CD4-positive, alpha-beta memory T cell (primary cell): ENCODE data around the gene FGFR2. TPM values are rescaled to one million over a fixed set of nuclear protein-coding genes. Genes with fewer than 3 reads are reported as not detected.

ENCODE experiments used
- CTCF ChIA-PET: fragments of 350-600 bp; sonication (Branson Sonifier 250); formaldehyde crosslinking; loops from one replicate; lab custom pipeline; 2021; ENCODE audit warnings: inconsistent platforms; ENCODE audit not compliant: partially characterized antibody; lab: Charles Lee
- POLR2A ChIA-PET: fragments of 350-600 bp; sonication (Branson Sonifier 250); formaldehyde crosslinking; loops from one replicate; lab custom pipeline; 2021; ENCODE audit not compliant: partially characterized antibody; lab: Charles Lee
- DNase-seq, 5 donors: peaks; one replicate each; pipeline versions ENCODE4 v3.0.0 to v3.0.0-alpha.2; 2020 to 2022; ENCODE audit warnings: mixed read lengths in 1 of 5
- H3K27ac ChIP-seq: one replicate; pipeline ENCODE4 v1.7.0; 2013; ENCODE audit warnings: low read depth, low read length
- H3K27me3 ChIP-seq: 2 replicates; pipeline ENCODE4 v1.7.0; 2013; ENCODE audit warnings: mild to moderate bottlenecking, low read length, moderate library complexity; ENCODE audit not compliant: insufficient read depth
- H3K36me3 ChIP-seq: 2 replicates; pipeline ENCODE4 v1.7.0; 2013; ENCODE audit warnings: mild to moderate bottlenecking, low read length, moderate library complexity; ENCODE audit not compliant: insufficient read depth
- H3K4me1 ChIP-seq: 2 replicates; pipeline ENCODE4 v1.7.0; 2013; ENCODE audit warnings: mild to moderate bottlenecking, low read length, moderate library complexity; ENCODE audit not compliant: insufficient read depth
- H3K4me3 ChIP-seq, 2 donors: one replicate each; pipeline ENCODE4 v1.7.0; 2013; ENCODE audit warnings: low read length in 2 of 2, mild to moderate bottlenecking in 1 of 2
- H3K9me3 ChIP-seq, 2 donors: one replicate each; pipeline ENCODE4 v1.7.0; 2013; ENCODE audit warnings: low read length in 2 of 2, control low read depth in 1 of 2; ENCODE audit not compliant: control insufficient read depth in 1 of 2
- H3K27ac Mint-ChIP-seq, 7 donors: one replicate each; pipeline ENCODE4 v1.8.0; 2020 to 2021; ENCODE audit warnings: mixed read lengths in 7 of 7, mild to moderate bottlenecking in 6 of 7, inconsistent platforms in 3 of 7, moderate library complexity in 3 of 7
- H3K27me3 Mint-ChIP-seq, 2 donors: one replicate each; pipeline ENCODE4 v1.8.0; 2020 to 2021; ENCODE audit warnings: mixed read lengths in 2 of 2
- H3K36me3 Mint-ChIP-seq, 2 donors: one replicate each; pipeline ENCODE4 v1.8.0; 2020 to 2021; ENCODE audit warnings: mixed read lengths in 2 of 2, inconsistent platforms in 1 of 2, mild to moderate bottlenecking in 1 of 2
- H3K4me1 Mint-ChIP-seq, 4 donors: one replicate each; pipeline ENCODE4 v1.8.0; 2020 to 2021; ENCODE audit warnings: mixed read lengths in 4 of 4, mild to moderate bottlenecking in 1 of 4
- H3K4me3 Mint-ChIP-seq, 8 donors: one replicate each; pipeline ENCODE4 v1.8.0; 2020 to 2021; ENCODE audit warnings: mixed read lengths in 8 of 8, mild to moderate bottlenecking in 7 of 8, moderate library complexity in 6 of 8, inconsistent platforms in 3 of 8
- H3K9me3 Mint-ChIP-seq, 8 donors: one replicate each; pipeline ENCODE4 v1.8.0; 2020 to 2021; ENCODE audit warnings: mixed read lengths in 8 of 8, mild to moderate bottlenecking in 5 of 8, inconsistent platforms in 3 of 8, moderate library complexity in 1 of 8
- intact Hi-C: fragments of 100-400 bp; cut with micrococcal nuclease; formaldehyde crosslinking; loops from one replicate; pipeline ENCODE4 v1.15.1; 2023
- polyA plus RNA-seq, 2 donors: library from polyadenylated mRNA; unstranded; fragments of 300-500 nt; fragmentation: Illumina TruSeq; gene quantifications; one replicate each; pipeline ENCODE4 v1.2.3, GENCODE V29; 2021
- total RNA-seq, 2 experiments: library from RNA; stranded (reverse); gene quantifications; one replicate each; pipeline ENCODE4 v1.2.3, GENCODE V29; 2021

Gene FGFR2
- total and polyA plus RNA-seq, 4 experiments from 2014 or later = 0.58 to 1.0 (median 0.90) TPM; not detected in 1

DNA sequence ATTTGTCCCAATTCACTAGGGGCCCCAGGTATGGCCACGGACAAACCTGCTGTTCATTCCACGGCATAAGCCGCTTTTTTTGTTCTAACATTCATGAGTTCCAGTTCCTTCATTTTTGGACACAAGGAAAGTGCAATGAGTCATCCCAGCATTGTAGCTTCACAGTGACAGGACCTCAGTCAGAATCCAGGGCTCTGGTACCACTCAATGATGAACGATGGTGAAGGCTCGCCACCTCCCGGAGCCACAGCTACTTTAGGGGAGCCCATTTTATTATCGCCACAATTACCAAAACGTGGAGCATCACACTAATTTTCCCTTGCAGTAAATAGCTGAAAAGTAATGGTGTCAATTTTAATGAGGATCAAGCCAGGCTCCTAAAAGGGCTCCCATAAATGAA lies 62.9 kb downstream of the FGFR2 start:
- Mint-ChIP-seq H3K27ac (no peak overlapping the region), H3K4me3 (no peak overlapping the region), H3K36me3 (no peaks in the 10 kb centered on the region), H3K4me1 (no peaks in the 10 kb centered on the region), H3K9me3 (peaks cover 0 to 2% (median 0%) of the 10 kb centered on the region in 8 donors), H3K27me3 (peaks cover 0 to 2% of the 10 kb centered on the region in 2 donors)
- no peaks in the 10 kb centered on the region for H3K9me3 ChIP-seq
- DNase-seq = no peak
- no peak overlapping the region for H3K27ac ChIP-seq
- H3K4me1 ChIP-seq = no peaks in the 10 kb centered on the region
- H3K36me3 ChIP-seq = no peaks in the 10 kb centered on the region
- POLR2A ChIA-PET = no interaction called here
- no peak overlapping the region for H3K4me3 ChIP-seq
- H3K27me3 ChIP-seq = no peaks in the 10 kb centered on the region
- intact Hi-C loops = no loop called here
- CTCF ChIA-PET = no interaction called here

DNA sequence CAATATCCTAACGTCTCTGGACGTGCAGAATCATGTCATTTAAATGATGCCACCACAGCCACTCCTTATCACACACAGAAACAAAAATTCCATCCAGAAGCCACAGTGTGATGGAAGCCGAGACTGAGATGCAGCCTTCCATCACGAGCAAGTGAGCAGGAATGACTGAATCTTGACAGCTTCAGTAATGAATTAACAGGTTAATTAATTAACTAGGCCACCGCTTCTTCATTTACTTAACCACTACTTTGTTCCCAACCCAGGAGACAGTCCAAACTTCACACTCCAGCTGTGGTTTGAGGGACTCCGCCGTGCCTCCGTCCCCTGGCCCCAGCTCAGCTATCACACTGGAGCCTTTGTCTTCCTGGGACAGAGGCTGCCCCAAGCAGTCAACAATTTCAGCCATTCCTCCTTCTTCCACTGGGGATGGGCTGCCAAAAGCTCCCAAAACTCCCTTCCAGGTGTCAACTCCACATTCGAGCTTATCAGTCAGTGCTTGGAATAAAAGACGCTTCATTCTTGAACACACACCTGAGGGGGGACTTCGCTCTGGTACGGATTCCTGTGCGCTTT lies 65.9 kb downstream of the FGFR2 start:
- no peak for DNase-seq
- no peak overlapping the region for H3K4me3 ChIP-seq
- POLR2A ChIA-PET = no interaction called here
- H3K9me3 ChIP-seq = no peaks in the 10 kb centered on the region
- intact Hi-C loops = no loop called here
- Mint-ChIP-seq H3K27ac (no peak overlapping the region), H3K4me1 (no peaks in the 10 kb centered on the region), H3K27me3 (peaks cover 0 to 2% of the 10 kb centered on the region in 2 donors), H3K9me3 (peaks cover 0 to 6% (median 0%) of the 10 kb centered on the region in 8 donors), H3K36me3 (no peaks in the 10 kb centered on the region), H3K4me3 (no peak overlapping the region)
- CTCF ChIA-PET = no interaction called here
- no peaks in the 10 kb centered on the region for H3K4me1 ChIP-seq
- no peaks in the 10 kb centered on the region for H3K36me3 ChIP-seq
- H3K27me3 ChIP-seq = no peaks in the 10 kb centered on the region
- H3K27ac ChIP-seq = no peak overlapping the region

DNA sequence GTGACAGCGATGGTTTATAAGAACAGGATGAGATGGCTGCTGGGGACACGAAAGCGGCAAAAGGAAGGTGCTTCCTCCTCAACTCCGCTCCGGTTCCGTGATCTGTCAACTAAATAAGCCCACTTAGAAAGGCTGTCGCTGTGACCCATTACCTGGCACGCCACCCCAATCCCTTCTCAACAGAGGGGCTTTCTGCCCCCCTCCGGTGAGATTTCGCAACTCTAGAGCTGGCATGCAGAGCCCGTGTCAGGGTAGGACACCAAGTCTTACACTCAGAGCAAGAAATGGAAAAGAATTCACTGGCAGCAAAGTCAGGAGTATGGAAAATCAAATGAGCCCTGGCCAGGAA lies 66.4 kb downstream of the FGFR2 start:
- Histone ChIP-seq H3K27me3 (no peaks in the 10 kb centered on the region), H3K36me3 (no peaks in the 10 kb centered on the region), H3K27ac (no peak overlapping the region), H3K9me3 (no peaks in the 10 kb centered on the region), H3K4me3 (no peak overlapping the region), H3K4me1 (no peaks in the 10 kb centered on the region)
- H3K27me3 Mint-ChIP-seq = peaks cover 0 to 2% of the 10 kb centered on the region in 2 donors
- ChIA-PET CTCF (no interaction called here), POLR2A (no interaction called here)
- peaks cover 0 to 6% (median 0%) of the 10 kb centered on the region in 8 donors for H3K9me3 Mint-ChIP-seq
- H3K36me3 Mint-ChIP-seq = no peaks in the 10 kb centered on the region
- H3K4me3 Mint-ChIP-seq = no peak overlapping the region
- H3K27ac Mint-ChIP-seq = no peak overlapping the region
- H3K4me1 Mint-ChIP-seq = peaks cover 0 to 2% (median under 1%) of the 10 kb centered on the region in 4 donors
- intact Hi-C loops = no loop called here
- DNase-seq = no peak

DNA sequence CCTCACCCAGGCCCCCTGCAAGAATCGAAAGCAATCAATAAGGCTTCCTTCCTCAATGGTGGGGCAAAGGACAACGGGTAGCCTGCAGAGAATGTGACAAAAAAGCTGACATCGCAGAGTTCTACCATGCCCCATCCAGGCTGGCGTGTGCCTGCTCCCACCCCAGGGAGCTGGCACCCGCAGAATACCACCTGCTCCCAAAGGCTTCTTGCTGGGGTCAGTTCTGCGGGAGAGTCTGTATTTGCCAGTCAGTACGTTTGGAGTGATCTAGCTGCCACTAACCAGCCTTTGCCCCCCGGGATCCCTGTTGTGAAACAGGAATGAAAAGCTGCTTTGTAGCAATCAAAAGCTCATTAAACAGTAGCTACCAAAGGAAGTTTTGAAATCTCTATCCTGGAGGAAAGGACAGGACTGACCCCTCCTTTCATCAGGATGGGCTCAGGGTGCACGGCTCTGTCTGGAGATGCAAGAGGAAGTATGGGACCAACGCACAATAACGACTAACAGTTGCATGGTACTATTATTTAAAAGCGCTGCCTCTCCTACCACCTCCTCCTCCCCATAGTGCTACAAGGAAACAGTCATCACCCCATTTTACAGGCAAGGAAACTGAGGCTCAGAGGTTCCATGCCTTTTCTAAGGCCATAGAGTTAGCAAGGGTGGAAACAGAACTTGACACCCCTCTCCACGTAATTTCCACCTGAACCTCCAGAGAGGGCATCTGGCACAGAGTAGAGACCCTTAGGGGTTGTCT lies 67.0 kb downstream of the FGFR2 start:
- intact Hi-C loops = no loop called here
- ChIA-PET POLR2A (no interaction called here), CTCF (no interaction called here)
- no peaks in the 10 kb centered on the region for H3K36me3 ChIP-seq
- peaks cover 0 to 3% of the 10 kb centered on the region in 2 donors for H3K27me3 Mint-ChIP-seq
- no peak for DNase-seq
- H3K36me3 Mint-ChIP-seq = no peaks in the 10 kb centered on the region
- H3K9me3 ChIP-seq = no peaks in the 10 kb centered on the region
- no peaks in the 10 kb centered on the region for H3K4me1 ChIP-seq
- no peak overlapping the region for H3K4me3 ChIP-seq
- H3K27ac Mint-ChIP-seq = no peak overlapping the region
- no peaks in the 10 kb centered on the region for H3K27me3 ChIP-seq
- peaks cover 0 to 4% (median 1%) of the 10 kb centered on the region in 4 donors for H3K4me1 Mint-ChIP-seq
- peaks cover 0 to 6% (median 0%) of the 10 kb centered on the region in 8 donors for H3K9me3 Mint-ChIP-seq
- H3K4me3 Mint-ChIP-seq = no peak overlapping the region
- H3K27ac ChIP-seq = no peak overlapping the region

DNA sequence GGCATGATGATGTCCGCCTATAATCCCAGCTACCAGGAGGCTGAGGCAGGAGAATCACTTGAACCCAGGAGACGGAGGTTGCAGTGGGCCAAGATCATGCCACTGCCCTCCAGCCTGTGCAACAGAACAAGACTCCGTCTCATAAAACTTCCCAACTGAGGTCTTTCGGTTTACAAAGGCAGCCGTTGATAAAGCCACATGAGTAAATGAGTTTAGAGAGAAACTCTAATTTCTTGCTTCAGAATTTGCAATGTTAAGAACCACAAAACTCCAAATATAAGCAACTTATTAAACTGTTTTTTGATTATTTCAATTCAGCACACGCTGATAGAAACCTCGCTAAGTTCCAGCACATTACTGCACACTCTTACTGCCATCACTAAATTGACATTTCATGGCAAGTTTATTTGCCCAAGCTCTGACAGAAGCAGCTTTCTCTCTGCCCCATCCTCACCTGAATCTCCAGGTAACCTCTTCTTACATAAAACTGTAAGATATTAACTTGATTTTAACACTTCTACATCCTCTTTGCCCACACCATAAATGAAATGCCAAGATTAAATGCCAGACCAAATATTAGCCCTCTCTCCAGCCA lies 67.7 kb downstream of the FGFR2 start:
- POLR2A ChIA-PET = no interaction called here
- no peak overlapping the region for H3K27ac Mint-ChIP-seq
- no peak overlapping the region for H3K27ac ChIP-seq
- no peak overlapping the region for H3K4me3 ChIP-seq
- CTCF ChIA-PET = no interaction called here
- peaks cover 0 to 6% (median 0%) of the 10 kb centered on the region in 8 donors for H3K9me3 Mint-ChIP-seq
- no peaks in the 10 kb centered on the region for H3K9me3 ChIP-seq
- no peaks in the 10 kb centered on the region for H3K36me3 ChIP-seq
- H3K36me3 Mint-ChIP-seq = no peaks in the 10 kb centered on the region
- H3K4me3 Mint-ChIP-seq = no peak overlapping the region
- no peak for DNase-seq
- H3K27me3 Mint-ChIP-seq = peaks cover 0 to 2% of the 10 kb centered on the region in 2 donors
- intact Hi-C loops = no loop called here
- no peaks in the 10 kb centered on the region for H3K27me3 ChIP-seq
- no peaks in the 10 kb centered on the region for H3K4me1 ChIP-seq
- H3K4me1 Mint-ChIP-seq = peaks cover 0 to 4% (median 1%) of the 10 kb centered on the region in 4 donors

DNA sequence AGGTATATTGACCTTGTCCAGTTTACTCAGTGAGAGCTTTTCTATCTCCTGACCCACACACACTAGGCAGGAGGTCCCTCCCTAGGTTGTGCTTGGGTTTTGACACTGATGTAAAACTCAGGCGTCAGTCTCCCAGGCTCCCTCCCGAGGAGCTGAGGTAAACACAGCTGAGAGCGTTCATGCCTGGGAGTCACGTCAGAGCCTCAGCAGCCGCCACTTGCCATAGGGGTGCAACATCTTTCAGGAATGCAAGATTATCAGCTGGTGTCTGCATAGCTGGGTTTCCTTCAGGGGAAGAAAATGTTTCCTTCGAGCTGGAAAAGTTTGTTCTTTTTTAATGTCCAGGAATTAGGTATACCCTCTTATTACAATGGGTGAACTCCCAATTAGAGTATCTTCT lies 70.6 kb downstream of the FGFR2 start:
- H3K27me3 Mint-ChIP-seq = peaks cover 0 to 2% of the 10 kb centered on the region in 2 donors
- POLR2A ChIA-PET = no interaction called here
- H3K4me3 Mint-ChIP-seq = no peak overlapping the region
- intact Hi-C loops = no loop called here
- Histone ChIP-seq H3K4me1 (no peaks in the 10 kb centered on the region), H3K4me3 (no peak overlapping the region), H3K9me3 (no peaks in the 10 kb centered on the region), H3K27ac (no peak overlapping the region), H3K27me3 (no peaks in the 10 kb centered on the region), H3K36me3 (no peaks in the 10 kb centered on the region)
- peaks cover 0 to 5% (median 0%) of the 10 kb centered on the region in 8 donors for H3K9me3 Mint-ChIP-seq
- no peak overlapping the region for H3K27ac Mint-ChIP-seq
- no peaks in the 10 kb centered on the region for H3K36me3 Mint-ChIP-seq
- peaks cover 0 to 4% (median 1%) of the 10 kb centered on the region in 4 donors for H3K4me1 Mint-ChIP-seq
- DNase-seq = no peak
- CTCF ChIA-PET = no interaction called here

DNA sequence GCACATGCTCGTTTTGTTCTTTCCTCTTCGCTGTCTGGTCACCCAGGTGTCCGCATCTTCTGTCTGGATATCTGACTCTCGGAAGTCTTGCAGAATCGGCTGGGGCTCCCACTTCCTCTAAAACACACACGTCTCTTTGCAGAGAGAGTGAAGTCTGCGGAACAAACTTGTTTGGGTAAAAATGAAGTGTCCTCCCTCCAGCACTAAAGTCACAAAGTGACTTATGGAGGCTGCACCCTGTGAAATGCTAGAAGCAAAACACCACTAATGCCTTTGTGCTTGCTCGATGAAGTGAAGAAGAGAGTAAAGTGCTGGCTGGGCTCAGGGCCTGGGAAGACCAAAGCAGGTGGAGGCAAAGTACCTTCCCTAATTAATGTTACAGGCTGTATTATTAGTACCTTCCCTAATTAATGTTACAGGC lies 71.4 kb downstream of the FGFR2 start:
- no peaks in the 10 kb centered on the region for H3K36me3 ChIP-seq
- Mint-ChIP-seq H3K4me1 (peaks cover 0 to 4% (median 2%) of the 10 kb centered on the region in 4 donors), H3K4me3 (peak overlapping the region in 3 of 8 donors; percentile 21 to 68 (median 62)), H3K36me3 (no peaks in the 10 kb centered on the region), H3K27ac (peak overlapping the region in 1 of 7 donors; percentile 57), H3K9me3 (peaks cover 0 to 5% (median 0%) of the 10 kb centered on the region in 8 donors), H3K27me3 (peaks cover 0 to 2% of the 10 kb centered on the region in 2 donors)
- no peaks in the 10 kb centered on the region for H3K27me3 ChIP-seq
- no peak overlapping the region for H3K4me3 ChIP-seq
- ChIA-PET POLR2A (no interaction called here), CTCF (no interaction called here)
- DNase-seq = no peak
- no peaks in the 10 kb centered on the region for H3K9me3 ChIP-seq
- no peak overlapping the region for H3K27ac ChIP-seq
- no peaks in the 10 kb centered on the region for H3K4me1 ChIP-seq
- intact Hi-C loops = no loop called here
